Endothelial cell of umbilical vein (primary cell): ENCODE data around the gene CCDC159.

Experiments used
- FOS ChIP-seq: IDR thresholded peaks from 2 replicates; pipeline ENCODE4 v1.6.1; 2011; ENCODE audit warnings: mild to moderate bottlenecking, low read length, moderate library complexity, borderline replicate concordance; ENCODE audit not compliant: insufficient read depth
- POLR2A ChIP-seq: IDR thresholded peaks from 2 replicates; pipeline ENCODE4 v1.6.1; 2012; ENCODE audit warnings: low read depth, mild to moderate bottlenecking, control low read depth, low read length
- TF ChIP-seq, protein P1 (sequence below), 2 donors: IDR thresholded peaks; 1 replicate in 1 of 2; 2 replicates in 1 of 2; pipeline ENCODE4 v1.5.1; 2011; ENCODE audit warnings: low read length in 2 of 2, mild to moderate bottlenecking in 2 of 2, moderate library complexity in 2 of 2, control low read depth in 1 of 2, inconsistent platforms in 1 of 2, low read depth in 1 of 2; ENCODE audit not compliant: insufficient read depth in 1 of 2; ENCODE audit errors: extremely low read depth in 1 of 2

DNA sequence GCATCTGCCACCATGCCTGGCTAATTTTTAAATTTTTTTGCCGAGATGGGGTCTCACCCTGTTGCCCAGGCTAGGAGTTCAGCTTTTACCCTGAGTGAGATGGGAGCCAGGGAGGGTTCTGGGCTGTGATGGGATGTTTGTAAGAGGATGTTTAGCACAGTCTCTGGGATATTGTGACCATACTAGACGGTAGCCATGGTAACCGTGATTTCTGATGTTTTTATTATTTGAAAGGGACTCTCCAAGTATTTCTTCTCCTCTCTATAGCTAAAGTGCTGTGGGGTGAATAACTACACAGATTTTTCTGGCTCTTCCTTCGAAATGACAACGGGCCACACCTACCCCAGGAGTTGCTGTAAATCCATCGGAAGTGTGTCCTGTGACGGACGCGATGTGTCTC, 40.0 kb upstream of the CCDC159 start:
- TF ChIP-seq, protein P1, sequence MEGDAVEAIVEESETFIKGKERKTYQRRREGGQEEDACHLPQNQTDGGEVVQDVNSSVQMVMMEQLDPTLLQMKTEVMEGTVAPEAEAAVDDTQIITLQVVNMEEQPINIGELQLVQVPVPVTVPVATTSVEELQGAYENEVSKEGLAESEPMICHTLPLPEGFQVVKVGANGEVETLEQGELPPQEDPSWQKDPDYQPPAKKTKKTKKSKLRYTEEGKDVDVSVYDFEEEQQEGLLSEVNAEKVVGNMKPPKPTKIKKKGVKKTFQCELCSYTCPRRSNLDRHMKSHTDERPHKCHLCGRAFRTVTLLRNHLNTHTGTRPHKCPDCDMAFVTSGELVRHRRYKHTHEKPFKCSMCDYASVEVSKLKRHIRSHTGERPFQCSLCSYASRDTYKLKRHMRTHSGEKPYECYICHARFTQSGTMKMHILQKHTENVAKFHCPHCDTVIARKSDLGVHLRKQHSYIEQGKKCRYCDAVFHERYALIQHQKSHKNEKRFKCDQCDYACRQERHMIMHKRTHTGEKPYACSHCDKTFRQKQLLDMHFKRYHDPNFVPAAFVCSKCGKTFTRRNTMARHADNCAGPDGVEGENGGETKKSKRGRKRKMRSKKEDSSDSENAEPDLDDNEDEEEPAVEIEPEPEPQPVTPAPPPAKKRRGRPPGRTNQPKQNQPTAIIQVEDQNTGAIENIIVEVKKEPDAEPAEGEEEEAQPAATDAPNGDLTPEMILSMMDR (IDR thresholded peaks at IDR 0.05; ENCODE audit: extremely low read depth in 1 of 2, insufficient read depth in 1 of 2, low read depth in 1 of 2, low read length in 2 of 2): no peak
- TF ChIP-seq POLR2A (no peak), FOS (no peak)
